ENCODE results near the gene PKDREJ. TPM values are rescaled to one million over a fixed set of nuclear protein-coding genes. Genes with fewer than 3 reads are reported as not detected.

Gene PKDREJ
- total and polyA plus RNA-seq, 2 experiments from 2014 or later: 0.03 to 0.04 TPM

DNA sequence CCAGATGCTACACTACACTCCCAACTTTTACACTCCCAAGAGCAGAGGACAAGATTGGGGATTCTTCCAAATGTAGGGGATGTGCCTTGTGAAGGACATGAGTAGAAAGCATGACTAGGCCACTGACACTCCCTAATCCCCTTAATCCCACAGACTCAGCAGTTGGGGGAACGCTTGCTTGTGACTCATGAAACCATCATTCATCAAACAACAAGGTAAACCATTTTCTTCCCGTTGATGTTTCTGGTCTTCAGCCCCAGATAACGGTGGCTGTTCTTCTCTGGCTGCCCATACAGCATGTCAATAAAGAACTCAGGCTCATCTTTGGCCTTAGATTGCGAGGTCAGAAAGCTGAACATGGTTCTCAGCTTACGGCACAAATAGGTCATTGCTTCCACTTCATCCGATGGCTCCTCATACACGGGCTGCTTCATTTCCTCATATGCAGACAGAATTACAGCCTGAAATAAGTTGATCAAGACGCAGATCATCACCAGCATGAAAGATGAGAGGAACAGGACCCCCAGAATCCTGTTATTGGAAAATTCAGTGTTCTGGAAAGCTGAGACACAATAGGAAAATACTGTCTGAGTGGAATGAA, 6.7 kb downstream of the PKDREJ start:
- no peak for DNase-seq (ENCODE audit: low read depth in 1 of 2, low spot score in 1 of 2)
- H3K36me3 ChIP-seq: no peaks in the 10 kb centered on the region
- H3K27ac ChIP-seq: no peak overlapping the region
- TF ChIP-seq, protein P1, sequence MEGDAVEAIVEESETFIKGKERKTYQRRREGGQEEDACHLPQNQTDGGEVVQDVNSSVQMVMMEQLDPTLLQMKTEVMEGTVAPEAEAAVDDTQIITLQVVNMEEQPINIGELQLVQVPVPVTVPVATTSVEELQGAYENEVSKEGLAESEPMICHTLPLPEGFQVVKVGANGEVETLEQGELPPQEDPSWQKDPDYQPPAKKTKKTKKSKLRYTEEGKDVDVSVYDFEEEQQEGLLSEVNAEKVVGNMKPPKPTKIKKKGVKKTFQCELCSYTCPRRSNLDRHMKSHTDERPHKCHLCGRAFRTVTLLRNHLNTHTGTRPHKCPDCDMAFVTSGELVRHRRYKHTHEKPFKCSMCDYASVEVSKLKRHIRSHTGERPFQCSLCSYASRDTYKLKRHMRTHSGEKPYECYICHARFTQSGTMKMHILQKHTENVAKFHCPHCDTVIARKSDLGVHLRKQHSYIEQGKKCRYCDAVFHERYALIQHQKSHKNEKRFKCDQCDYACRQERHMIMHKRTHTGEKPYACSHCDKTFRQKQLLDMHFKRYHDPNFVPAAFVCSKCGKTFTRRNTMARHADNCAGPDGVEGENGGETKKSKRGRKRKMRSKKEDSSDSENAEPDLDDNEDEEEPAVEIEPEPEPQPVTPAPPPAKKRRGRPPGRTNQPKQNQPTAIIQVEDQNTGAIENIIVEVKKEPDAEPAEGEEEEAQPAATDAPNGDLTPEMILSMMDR (IDR thresholded peaks at IDR 0.05; ENCODE audit: low read depth, low read length): no peak
- H3K4me1 ChIP-seq (ENCODE audit: low read depth): no peaks in the 10 kb centered on the region
- peaks cover 17% of the 10 kb centered on the region for H3K27me3 ChIP-seq
- no peak overlapping the region for H3K4me3 ChIP-seq
- no peaks in the 10 kb centered on the region for H3K9me3 ChIP-seq (ENCODE audit: low read depth)

DNA sequence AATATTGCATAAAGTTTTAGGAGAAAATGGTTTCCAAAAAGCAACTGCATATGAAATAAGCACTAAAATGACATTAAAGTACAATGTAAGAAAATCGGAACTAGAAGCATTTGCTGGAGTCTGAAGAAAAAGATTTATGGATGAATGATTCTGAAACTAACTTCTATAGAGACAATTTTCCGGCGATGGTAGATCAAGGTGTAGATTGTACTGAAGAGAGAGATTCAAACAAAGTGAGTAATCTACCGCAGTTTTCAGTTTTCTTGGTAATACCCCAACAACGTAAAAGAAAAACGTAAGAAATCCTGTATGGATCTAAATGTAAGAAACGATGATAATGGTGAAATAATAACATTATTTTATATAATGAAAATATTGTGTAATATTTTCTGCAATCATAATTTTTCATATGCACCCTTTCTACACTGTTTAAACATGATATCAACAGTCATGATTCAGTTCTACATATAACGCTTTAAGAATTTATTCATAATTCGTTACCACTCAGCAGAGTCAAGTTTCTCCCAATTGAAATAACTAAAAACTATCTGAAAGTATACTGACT, 11.2 kb downstream of the PKDREJ start:
- no peak for DNase-seq (ENCODE audit: low read depth in 1 of 2, low spot score in 1 of 2)
- H3K9me3 ChIP-seq (ENCODE audit: low read depth): no peaks in the 10 kb centered on the region
- H3K27me3 ChIP-seq: no peaks in the 10 kb centered on the region

DNA sequence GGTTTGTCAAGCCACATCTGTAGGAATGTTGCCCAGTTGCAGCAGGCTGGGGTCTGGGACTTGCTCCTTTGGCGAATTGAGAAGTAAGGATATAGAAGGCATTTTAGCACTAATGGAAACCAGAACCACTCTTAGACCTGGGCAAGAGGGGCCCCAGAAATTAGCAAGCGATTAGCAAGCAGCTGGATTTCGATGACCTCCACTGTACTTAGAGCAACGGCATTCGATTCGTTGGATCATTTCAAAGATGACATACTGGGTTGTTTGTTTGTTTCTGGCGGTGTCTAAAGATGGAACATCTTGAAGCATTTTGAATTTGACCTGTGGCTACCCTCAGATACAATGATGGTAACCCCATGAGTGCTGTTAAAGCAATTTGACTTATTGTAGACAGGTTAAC, 11.9 kb downstream of the PKDREJ start:
- TF ChIP-seq, protein P1 (IDR thresholded peaks at IDR 0.05; ENCODE audit: low read depth, low read length): no peak
- no peak for DNase-seq (ENCODE audit: low read depth in 1 of 2, low spot score in 1 of 2)
- H3K27me3 ChIP-seq: no peaks in the 10 kb centered on the region
- no peak overlapping the region for H3K4me3 ChIP-seq
- H3K9me3 ChIP-seq (ENCODE audit: low read depth): no peaks in the 10 kb centered on the region
- no peaks in the 10 kb centered on the region for H3K36me3 ChIP-seq
- peaks cover 14% of the 10 kb centered on the region for H3K4me1 ChIP-seq (ENCODE audit: low read depth)
- no peak overlapping the region for H3K27ac ChIP-seq

More for the DNA sequence above, 11.2 kb downstream of the PKDREJ start:
- Histone ChIP-seq H3K27ac (no peak overlapping the region), H3K4me1 (ENCODE audit: low read depth) (peaks cover 14% of the 10 kb centered on the region), H3K4me3 (no peak overlapping the region), H3K36me3 (no peaks in the 10 kb centered on the region)
- TF ChIP-seq, protein P1 (IDR thresholded peaks at IDR 0.05; ENCODE audit: low read depth, low read length): no peak

DNA sequence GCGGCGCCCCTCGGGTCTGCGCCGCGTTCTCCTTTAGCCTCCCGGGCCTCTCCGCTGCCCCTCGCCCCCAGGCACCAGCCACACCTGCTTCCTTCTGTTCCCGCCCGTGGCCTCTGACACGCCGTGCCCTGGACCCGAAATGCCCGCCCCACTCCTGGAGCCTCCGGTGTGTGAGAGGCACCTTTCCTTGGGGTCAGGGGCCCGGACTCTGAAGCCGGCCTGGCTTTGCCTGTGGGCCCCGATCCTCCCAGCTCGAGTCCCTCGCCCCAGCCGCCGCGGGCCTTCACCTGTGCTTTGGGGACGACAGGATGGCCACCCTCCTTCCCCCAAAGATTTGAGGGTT, 12.4 kb downstream of the PKDREJ start:
- no peak overlapping the region for H3K27ac ChIP-seq

DNA sequence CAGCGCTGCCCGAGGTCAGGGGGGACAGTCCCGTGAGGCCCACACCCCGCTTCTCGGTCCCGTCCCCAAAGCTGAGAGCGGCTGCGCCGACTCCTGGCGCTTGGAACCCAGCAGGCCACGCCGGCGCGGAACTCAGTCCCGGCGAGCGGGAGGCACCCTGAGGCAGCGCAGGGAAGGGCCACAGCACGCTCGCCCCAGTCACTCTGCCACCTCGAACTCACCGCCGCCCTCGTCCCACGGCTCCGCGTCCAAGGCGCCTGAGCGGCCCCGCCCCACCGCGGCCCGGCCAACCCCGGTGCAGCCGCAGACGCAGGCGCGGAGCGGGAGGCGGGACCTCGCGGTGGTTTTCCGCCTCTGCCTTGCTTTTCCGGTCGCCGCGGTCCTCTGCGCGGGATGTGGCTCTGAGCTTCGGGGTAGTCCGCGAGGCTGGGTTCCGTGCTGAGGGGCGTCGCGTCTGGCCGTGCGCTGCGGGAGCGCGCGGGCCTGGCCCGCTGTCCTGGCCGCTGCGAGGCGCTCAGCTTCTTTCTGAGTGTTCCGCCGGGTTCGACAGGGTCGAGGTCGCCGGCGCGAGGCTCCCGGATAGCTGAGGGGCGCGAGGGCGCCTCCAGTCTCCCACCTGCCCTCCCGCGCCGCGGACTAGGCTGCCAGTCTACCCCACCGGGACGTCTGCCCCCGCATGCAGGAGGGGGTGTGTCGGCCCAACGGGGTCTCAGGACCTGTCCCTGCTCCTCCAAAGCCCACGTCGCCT, 12.9 kb downstream of the PKDREJ start, which contains the start of gene CDPF1:
Gene CDPF1 (minus strand): TSS at position 259 of the 748 bp plus-strand sequence. CDS start 2,009 bp downstream, outside the sequence.
- DNase-seq (ENCODE audit: low read depth in 1 of 2, low spot score in 1 of 2): peak; percentile 87 to 91
- no peaks in the 10 kb centered on the region for H3K36me3 ChIP-seq
- peaks cover 14% of the 10 kb centered on the region for H3K4me1 ChIP-seq (ENCODE audit: low read depth)
- no peaks in the 10 kb centered on the region for H3K9me3 ChIP-seq (ENCODE audit: low read depth)
- peak within 1 kb of the TSS; percentile 36 for H3K27ac ChIP-seq
- TF ChIP-seq, protein P1 (IDR thresholded peaks at IDR 0.05; ENCODE audit: low read depth, low read length): no peak
- peak within 1 kb of the TSS; percentile 45 for H3K4me3 ChIP-seq
- H3K27me3 ChIP-seq: no peaks in the 10 kb centered on the region

More for the DNA sequence above, 12.4 kb downstream of the PKDREJ start:
- TF ChIP-seq, protein P1 (IDR thresholded peaks at IDR 0.05; ENCODE audit: low read depth, low read length): no peak
- Histone ChIP-seq H3K36me3 (no peaks in the 10 kb centered on the region), H3K27me3 (no peaks in the 10 kb centered on the region), H3K9me3 (ENCODE audit: low read depth) (no peaks in the 10 kb centered on the region), H3K4me3 (peak overlapping the region; percentile 45), H3K4me1 (ENCODE audit: low read depth) (peaks cover 14% of the 10 kb centered on the region)
- no peak for DNase-seq (ENCODE audit: low read depth in 1 of 2, low spot score in 1 of 2)
